Hepatocyte (in vitro differentiated cells): ENCODE data around the gene LCN9. TPM values are rescaled to one million over a fixed set of nuclear protein-coding genes. Genes with fewer than 3 reads are reported as not detected.

Experiments
- DNase-seq: peaks from one replicate; pipeline ENCODE4 v3.0.0-alpha.2; 2016; ENCODE audit warnings: low spot score
- H2AFZ ChIP-seq: fragments of 200-600 bp; sonication (generic); 2 replicates; pipeline ENCODE4 v1.6.0; 2016; ENCODE audit warnings: antibody characterized with exemption, mild to moderate bottlenecking
- H3K27ac ChIP-seq: fragments of 200-600 bp; sonication (generic); 2 replicates; pipeline ENCODE4 v1.5.1; 2016; ENCODE audit warnings: mild to moderate bottlenecking
- H3K27me3 ChIP-seq: fragments of 200-600 bp; sonication (generic); 2 replicates; pipeline ENCODE4 v1.6.1; 2016
- H3K36me3 ChIP-seq: fragments of 200-600 bp; sonication (generic); replicated peaks from 2 replicates; pipeline ENCODE4 v1.5.1; 2016; ENCODE audit warnings: low read depth; ENCODE audit not compliant: insufficient read depth
- H3K4me1 ChIP-seq: fragments of 200-600 bp; sonication (generic); 2 replicates; pipeline ENCODE4 v1.5.1; 2016; ENCODE audit warnings: mild to moderate bottlenecking, moderate library complexity; ENCODE audit not compliant: insufficient read depth
- H3K4me2 ChIP-seq: fragments of 200-600 bp; sonication (generic); 2 replicates; pipeline ENCODE4 v1.6.0; 2016
- H3K4me3 ChIP-seq: fragments of 200-600 bp; sonication (generic); 2 replicates; pipeline ENCODE4 v1.5.1; 2016; ENCODE audit warnings: mild to moderate bottlenecking
- H3K79me2 ChIP-seq: fragments of 200-600 bp; sonication (generic); 2 replicates; pipeline ENCODE4 v1.6.0; 2017; ENCODE audit warnings: mild to moderate bottlenecking
- H3K9me2 ChIP-seq: fragments of 200-600 bp; sonication (generic); replicated peaks from 2 replicates; pipeline ENCODE4 v1.6.0; 2017; ENCODE audit warnings: mild to moderate bottlenecking; ENCODE audit not compliant: insufficient read depth
- H3K9me3 ChIP-seq: fragments of 200-600 bp; sonication (generic); 2 replicates; pipeline ENCODE4 v1.5.1; 2016; ENCODE audit warnings: low read depth, mild to moderate bottlenecking
- H4K20me1 ChIP-seq: fragments of 200-600 bp; sonication (generic); 2 replicates; pipeline ENCODE4 v1.6.0; 2016; ENCODE audit warnings: mild to moderate bottlenecking; ENCODE audit not compliant: insufficient read depth, poor library complexity, severe bottlenecking
- EZH2 ChIP-seq: fragments of 200-600 bp; sonication (generic); IDR thresholded peaks from 2 replicates; pipeline ENCODE4 v1.6.1; 2016; ENCODE audit warnings: antibody characterized with exemption, mild to moderate bottlenecking, borderline replicate concordance
- EZH2phosphoT487 ChIP-seq: fragments of 200-600 bp; sonication (generic); IDR thresholded peaks from one replicate; pipeline ENCODE4 v1.6.1; 2018; ENCODE audit warnings: antibody characterized with exemption, mild to moderate bottlenecking, low read depth, moderate library complexity; ENCODE audit not compliant: unreplicated experiment, severe bottlenecking
- WGBS: methylation state at CpG from one replicate; pipeline ENCODE4 v1.1.6; 2016; ENCODE audit warnings: low lambda C conversion rate; ENCODE audit errors: missing lambda C conversion rate; 5-methylcytosine and 5-hydroxymethylcytosine counted together
- polyA plus RNA-seq: library from polyadenylated mRNA; unstranded; fragments of >200 nt; fragmentation: Nextera tagmentation; extraction: Ambion mirVana; gene quantifications from 2 replicates; pipeline ENCODE4 v1.2.1, GENCODE V29; 2016
- total RNA-seq: library from RNA; depleted of rRNA; stranded (reverse); fragments of >200 nt; gene quantifications from 2 replicates; pipeline ENCODE4 v1.2.3, GENCODE V29; 2014
- TF ChIP-seq, protein P1 (sequence below): fragments of 200-600 bp; sonication (generic); IDR thresholded peaks from 2 replicates; pipeline ENCODE4 v1.5.1; 2016; ENCODE audit warnings: antibody characterized with exemption, mild to moderate bottlenecking; ENCODE audit not compliant: poor library complexity

Gene LCN9
- total and polyA plus RNA-seq, 2 experiments from 2014 or later = 2.6 to 13.4 TPM

DNA sequence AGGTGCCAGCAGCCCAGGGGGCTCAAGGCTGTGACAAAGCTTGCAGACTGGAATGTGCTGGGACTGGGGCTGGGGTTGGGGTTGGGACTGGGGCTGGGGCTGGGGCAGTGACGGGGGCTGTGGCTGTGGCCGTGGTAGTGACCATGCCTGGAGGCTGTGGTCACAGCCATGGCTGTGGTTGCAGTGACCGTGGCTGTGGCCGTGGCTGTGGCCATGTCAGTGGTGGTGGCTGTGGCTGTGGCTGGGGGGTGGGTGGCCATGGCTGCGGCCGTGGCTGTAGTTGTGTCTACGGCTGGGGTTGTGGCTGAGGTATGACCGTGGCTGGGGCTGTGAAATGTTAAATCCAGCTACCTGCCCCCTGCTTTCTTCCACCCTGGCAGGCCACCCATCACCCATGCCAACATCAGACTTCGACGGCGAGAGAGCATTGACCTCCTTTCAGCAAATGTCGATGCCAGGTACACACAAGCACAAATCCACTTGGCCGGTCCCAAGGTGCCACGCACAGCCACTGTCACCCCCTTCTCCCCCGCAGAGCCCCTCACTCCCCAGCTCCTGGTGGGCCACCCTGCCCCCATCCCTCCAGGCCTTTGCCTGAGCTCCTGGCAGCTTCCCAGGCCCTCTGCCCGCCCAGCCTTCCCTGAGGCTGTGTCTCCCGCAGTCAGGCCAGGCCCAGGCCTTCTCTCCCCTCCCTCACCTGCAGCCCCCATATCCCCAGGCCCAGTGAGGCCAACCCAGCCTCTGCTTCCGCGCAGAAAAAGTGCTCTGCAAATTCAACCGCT lies 15.3 kb downstream of the LCN9 start:
- Histone ChIP-seq H3K9me3 (no peaks in the 10 kb centered on the region), H3K27me3 (no peaks in the 10 kb centered on the region), H3K79me2 (no peaks in the 10 kb centered on the region), H2AFZ (no peak overlapping the region), H3K36me3 (no peaks in the 10 kb centered on the region), H3K4me3 (no peak overlapping the region), H4K20me1 (no peaks in the 10 kb centered on the region), H3K4me2 (no peak overlapping the region), H3K4me1 (no peaks in the 10 kb centered on the region), H3K9me2 (no peaks in the 10 kb centered on the region), H3K27ac (no peak overlapping the region)
- 89% methylated on average over 11 of the region's 20 CpGs for WGBS
- TF ChIP-seq EZH2 (no peak), EZH2phosphoT487 (no peak)
- TF ChIP-seq, protein P1, sequence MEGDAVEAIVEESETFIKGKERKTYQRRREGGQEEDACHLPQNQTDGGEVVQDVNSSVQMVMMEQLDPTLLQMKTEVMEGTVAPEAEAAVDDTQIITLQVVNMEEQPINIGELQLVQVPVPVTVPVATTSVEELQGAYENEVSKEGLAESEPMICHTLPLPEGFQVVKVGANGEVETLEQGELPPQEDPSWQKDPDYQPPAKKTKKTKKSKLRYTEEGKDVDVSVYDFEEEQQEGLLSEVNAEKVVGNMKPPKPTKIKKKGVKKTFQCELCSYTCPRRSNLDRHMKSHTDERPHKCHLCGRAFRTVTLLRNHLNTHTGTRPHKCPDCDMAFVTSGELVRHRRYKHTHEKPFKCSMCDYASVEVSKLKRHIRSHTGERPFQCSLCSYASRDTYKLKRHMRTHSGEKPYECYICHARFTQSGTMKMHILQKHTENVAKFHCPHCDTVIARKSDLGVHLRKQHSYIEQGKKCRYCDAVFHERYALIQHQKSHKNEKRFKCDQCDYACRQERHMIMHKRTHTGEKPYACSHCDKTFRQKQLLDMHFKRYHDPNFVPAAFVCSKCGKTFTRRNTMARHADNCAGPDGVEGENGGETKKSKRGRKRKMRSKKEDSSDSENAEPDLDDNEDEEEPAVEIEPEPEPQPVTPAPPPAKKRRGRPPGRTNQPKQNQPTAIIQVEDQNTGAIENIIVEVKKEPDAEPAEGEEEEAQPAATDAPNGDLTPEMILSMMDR = no peak
- no peak for DNase-seq

DNA sequence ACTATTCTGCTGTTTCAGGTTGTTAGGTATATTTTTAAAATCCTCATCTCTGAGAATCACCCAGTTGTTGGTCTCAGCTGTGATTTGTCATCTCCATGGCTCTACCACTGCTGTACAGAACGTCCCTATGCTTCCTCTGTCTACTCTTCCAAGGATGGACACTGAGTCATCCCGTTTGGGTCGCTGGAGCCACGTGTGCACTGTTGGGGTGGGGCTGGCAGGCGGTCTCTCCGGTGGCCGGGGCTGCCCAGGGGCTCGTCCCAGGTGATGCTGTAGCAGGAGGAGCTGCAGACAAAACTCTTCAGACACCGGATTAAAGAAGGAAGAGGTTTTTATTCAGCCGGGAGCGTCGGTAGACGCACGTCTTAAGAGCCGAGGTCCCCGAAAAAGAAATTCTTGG lies 16.9 kb downstream of the LCN9 start:
- Histone ChIP-seq H2AFZ (no peak overlapping the region), H3K4me2 (no peak overlapping the region)
- TF ChIP-seq, protein P1 = no peak
- TF ChIP-seq EZH2phosphoT487 (no peak), EZH2 (no peak)

DNA sequence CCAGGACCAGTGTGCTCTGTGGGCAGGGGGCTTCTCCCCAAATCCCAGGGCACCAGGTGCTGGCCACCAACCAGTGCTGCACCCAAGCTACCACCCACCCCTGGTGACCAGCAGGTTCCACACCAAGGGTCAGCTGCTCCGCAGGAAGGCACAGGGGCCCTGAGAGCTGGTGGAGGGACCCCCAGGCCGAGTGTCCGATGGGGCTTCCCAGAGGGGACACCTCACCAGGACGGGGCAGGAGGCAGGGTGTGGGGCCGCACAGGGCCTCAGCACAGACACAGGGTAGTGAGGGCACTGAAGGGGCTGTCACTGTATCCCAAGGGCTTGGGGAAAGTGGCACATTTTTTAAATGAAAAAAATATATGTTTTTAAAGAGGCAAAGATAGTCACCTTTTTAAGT lies 18.1 kb downstream of the LCN9 start:
- Histone ChIP-seq H3K9me2 (no peaks in the 10 kb centered on the region), H3K36me3 (no peaks in the 10 kb centered on the region), H3K4me3 (no peak overlapping the region), H3K79me2 (no peaks in the 10 kb centered on the region), H3K4me2 (no peak overlapping the region), H3K9me3 (no peaks in the 10 kb centered on the region), H4K20me1 (no peaks in the 10 kb centered on the region), H3K4me1 (no peaks in the 10 kb centered on the region), H3K27ac (no peak overlapping the region), H2AFZ (no peak overlapping the region), H3K27me3 (no peaks in the 10 kb centered on the region)
- WGBS = 98% methylated on average over 5 of the region's 5 CpGs
- no peak for DNase-seq
- TF ChIP-seq EZH2phosphoT487 = no peak

More for the DNA sequence above, 16.9 kb downstream of the LCN9 start:
- DNase-seq = no peak
- Histone ChIP-seq H3K27me3 (no peaks in the 10 kb centered on the region), H3K4me3 (no peak overlapping the region), H3K9me3 (no peaks in the 10 kb centered on the region), H3K4me1 (no peaks in the 10 kb centered on the region), H3K9me2 (no peaks in the 10 kb centered on the region), H4K20me1 (no peaks in the 10 kb centered on the region), H3K27ac (no peak overlapping the region), H3K36me3 (no peaks in the 10 kb centered on the region), H3K79me2 (no peaks in the 10 kb centered on the region)
- WGBS = 80% methylated on average over 16 of the region's 16 CpGs

DNA sequence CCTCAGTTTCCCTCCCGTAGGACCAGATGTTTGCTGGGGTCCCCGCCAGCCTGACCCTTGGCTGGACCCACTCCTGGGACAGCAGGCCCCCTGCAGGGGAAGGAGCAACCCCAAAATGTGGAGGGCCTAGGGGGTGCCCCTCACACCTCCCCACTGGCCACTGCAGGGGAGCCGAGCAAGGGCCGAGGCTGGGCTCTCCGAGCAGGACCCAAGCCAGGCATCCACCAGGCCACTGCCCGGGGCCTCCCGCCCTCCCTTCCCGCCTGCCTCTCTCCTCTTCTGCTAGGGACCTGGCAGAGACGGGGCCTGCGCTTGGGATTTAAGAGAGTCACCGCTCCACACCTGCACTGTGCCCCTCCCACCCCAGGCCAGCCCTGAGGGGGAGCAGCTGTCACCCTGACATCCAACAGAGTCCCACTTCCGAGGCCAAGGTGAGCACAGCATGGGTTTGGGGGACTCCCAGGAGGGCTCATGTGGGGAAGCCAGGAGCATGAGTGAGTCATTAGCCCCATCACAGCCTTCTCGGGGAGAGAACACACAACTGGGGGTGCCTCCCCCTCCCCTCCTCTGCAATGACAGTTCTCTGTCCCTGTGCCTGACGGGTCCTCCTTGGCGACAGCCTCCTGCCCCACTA lies 20.4 kb downstream of the LCN9 start:
- Histone ChIP-seq H3K4me2 (no peak overlapping the region), H3K27me3 (no peaks in the 10 kb centered on the region), H3K27ac (no peak overlapping the region), H3K4me1 (no peaks in the 10 kb centered on the region), H3K4me3 (no peak overlapping the region), H3K36me3 (no peaks in the 10 kb centered on the region), H3K9me3 (no peaks in the 10 kb centered on the region), H4K20me1 (no peaks in the 10 kb centered on the region), H3K9me2 (no peaks in the 10 kb centered on the region), H2AFZ (no peak overlapping the region), H3K79me2 (no peaks in the 10 kb centered on the region)
- 80% methylated on average over 14 of the region's 15 CpGs for WGBS
- TF ChIP-seq, protein P1 = no peak
- TF ChIP-seq EZH2phosphoT487 = no peak
- TF ChIP-seq EZH2 = no peak
- DNase-seq = no peak
